HG03432 (cell line): ENCODE results near the gene SH3BP1.

Source experiments
- ATAC-seq: cut with Tn5 transposase; IDR thresholded peaks from one replicate; pipeline ENCODE4 v1.9.1; 2021; ENCODE audit warnings: mild to moderate bottlenecking, moderate library complexity; ENCODE audit not compliant: unreplicated experiment

Gene SH3BP1

GRCh38 chr22:37701141-37701786 is 61.8 kb downstream of the SH3BP1 start:
- no peak for ATAC-seq

- no peak for ATAC-seq
Observed at GRCh38 chr22:37703906-37704305, 64.4 kb downstream of the SH3BP1 start.

DNA sequence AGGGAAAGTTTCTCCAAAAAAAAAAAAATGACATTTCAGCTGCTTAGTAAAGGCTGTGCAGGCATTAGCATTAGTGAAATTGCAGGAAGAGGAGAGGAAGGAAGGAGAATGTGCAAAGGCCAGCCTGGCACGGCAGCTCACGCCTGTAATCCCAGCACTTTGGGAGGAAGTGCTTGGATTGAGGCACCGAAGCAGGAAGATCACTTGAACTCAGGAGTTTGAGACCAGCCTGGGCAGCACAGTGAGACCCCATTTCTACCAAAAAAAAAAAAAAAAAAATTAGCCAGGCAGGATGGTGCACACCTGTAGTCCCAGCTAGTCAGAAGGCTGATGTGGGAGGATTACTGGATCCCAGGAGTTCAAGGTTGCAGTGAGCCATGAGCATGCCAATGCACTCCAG is 65.2 kb downstream of the SH3BP1 start:
- ATAC-seq, result no peak

DNA sequence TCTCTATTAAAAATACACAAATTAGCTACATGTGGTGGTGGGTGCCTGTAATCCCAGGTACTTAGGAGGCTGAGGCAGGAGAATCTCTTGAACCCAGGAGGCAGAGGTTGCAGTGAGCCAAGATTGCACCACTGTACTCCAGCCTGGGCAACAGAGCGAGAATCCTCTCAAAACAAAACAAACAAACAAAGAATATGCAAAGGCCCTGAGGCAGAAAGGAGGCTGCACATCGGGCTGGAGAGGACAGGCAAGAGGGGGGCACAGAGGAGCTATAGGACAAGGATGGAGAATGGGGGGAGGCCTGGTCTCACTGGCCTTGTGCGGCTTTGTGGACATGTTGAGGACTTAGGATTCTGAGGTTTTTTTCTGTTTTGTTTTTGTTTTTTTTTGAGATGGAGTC is 65.7 kb downstream of the SH3BP1 start:
- ATAC-seq, result no peak
